A549 (cell line): ENCODE measurements around the gene KRT8. TPM values are rescaled to one million over a fixed set of nuclear protein-coding genes. Genes with fewer than 3 reads are reported as not detected.
A peak's percentile ranks its signal among the peaks of the same experiment; 100 is the strongest.

Source experiments
- ATAC-seq, 2 experiments: fragments of 200-7000 bp in 1 of 2; fragments of >200 bp in 1 of 2; cut with Nextera tagmentation in 1 of 2; cut with Tn5 transposase in 1 of 2; 3 replicates each; pipeline versions ENCODE4 v1.8.0 to v1.9.1; 2018 to 2020; ENCODE audit warnings: mild to moderate bottlenecking in 1 of 2, moderate library complexity in 1 of 2
- CTCF ChIA-PET: fragments of 300-600 bp; sonication (Branson Sonifier 250); formaldehyde crosslinking; extraction: SDS; loops from one replicate; lab custom pipeline; 2021; ENCODE audit warnings: antibody characterized with exemption, inconsistent platforms; lab: Yijun Ruan, JAX
- POLR2A ChIA-PET: fragments of 350-600 bp; formaldehyde crosslinking; extraction: SDS; loops from one replicate; lab custom pipeline; 2021; ENCODE audit warnings: antibody characterized with exemption, inconsistent platforms; lab: Yijun Ruan, JAX
- DNase-seq, 2 experiments: peaks; one replicate each; pipeline versions ENCODE4 v3.0.0 to v3.0.0-alpha.2; 2011 to 2016; ENCODE audit warnings: low read depth in 1 of 2, low spot score in 1 of 2
- FAIRE-seq: peaks from 2 replicates; lab custom pipeline; 2011; peaks lifted over from hg19 to GRCh38; lab: Jason Lieb, UNC
- H3K27ac ChIP-seq, 2 experiments: fragments of >200 bp; sonication (Bioruptor Twin); formaldehyde crosslinking; 3 replicates each; pipeline ENCODE4 v1.5.1; 2016 to 2017
- H3K4me1 ChIP-seq: fragments of >200 bp; sonication (Bioruptor Twin); formaldehyde crosslinking; 3 replicates; pipeline ENCODE4 v1.6.1; 2016
- H3K4me2 ChIP-seq: fragments of >200 bp; sonication (Bioruptor Twin); formaldehyde crosslinking; 3 replicates; pipeline ENCODE4 v1.6.1; 2016
- H3K4me3 ChIP-seq: fragments of >200 bp; sonication (Bioruptor Twin); formaldehyde crosslinking; 3 replicates; pipeline ENCODE4 v1.5.1; 2016
- H3K9me3 ChIP-seq: fragments of >200 bp; sonication (Bioruptor Twin); formaldehyde crosslinking; 3 replicates; pipeline ENCODE4 v1.6.1; 2016
- ATOH8 ChIP-seq: fragments of 250-450 bp; sonication (Bioruptor Pico); IDR thresholded peaks from 2 replicates; pipeline ENCODE4 v1.5.0; 2020; ENCODE audit warnings: low read depth, mild to moderate bottlenecking, moderate library complexity
- BHLHE40 ChIP-seq: IDR thresholded peaks from 2 replicates; pipeline ENCODE4 v1.6.1; 2012; ENCODE audit warnings: low read depth, low read length, inconsistent platforms
- CBX8 ChIP-seq: fragments of 200-600 bp; sonication (generic); IDR thresholded peaks from 2 replicates; pipeline ENCODE4 v1.6.1; 2016
- CEBPB ChIP-seq, 2 experiments: fragments of >200 bp in 1 of 2; sonication (Bioruptor Twin) in 1 of 2; formaldehyde crosslinking in 1 of 2; IDR thresholded peaks; 2 replicates each; pipeline ENCODE4 v1.6.1; 2012 to 2016
- E2F6 ChIP-seq: IDR thresholded peaks from 2 replicates; pipeline ENCODE4 v1.6.1; 2012; ENCODE audit warnings: low read depth, borderline replicate concordance
- ELK1 ChIP-seq: fragments of 150-350 bp; IDR thresholded peaks from 2 replicates; pipeline ENCODE4 v1.6.1; 2014; ENCODE audit warnings: low read depth, mild to moderate bottlenecking, low read length
- ESRRA ChIP-seq: fragments of 150-350 bp; IDR thresholded peaks from 2 replicates; pipeline ENCODE4 v1.6.1; 2014; ENCODE audit warnings: mild to moderate bottlenecking, low read length, borderline replicate concordance
- FOSB ChIP-seq: fragments of 250-450 bp; sonication (Bioruptor Pico); IDR thresholded peaks from 2 replicates; pipeline ENCODE4 v1.5.0; 2020; ENCODE audit warnings: mild to moderate bottlenecking, moderate library complexity
- HDAC2 ChIP-seq: fragments of 200-600 bp; sonication (generic); IDR thresholded peaks from 2 replicates; pipeline ENCODE4 v1.6.1; 2016
- HES2 ChIP-seq: fragments of >200 bp; sonication (Bioruptor Twin); formaldehyde crosslinking; IDR thresholded peaks from 2 replicates; pipeline ENCODE4 v1.6.1; 2016
- HEYL ChIP-seq: fragments of 250-450 bp; sonication (Bioruptor Pico); IDR thresholded peaks from 2 replicates; pipeline ENCODE4 v1.8.0; 2021; ENCODE audit warnings: mild to moderate bottlenecking, moderate library complexity
- HOXB13 ChIP-seq: fragments of 250-450 bp; sonication (Bioruptor Pico); IDR thresholded peaks from 2 replicates; pipeline ENCODE4 v1.5.0; 2020; ENCODE audit warnings: low read depth, mild to moderate bottlenecking, moderate library complexity
- JUN ChIP-seq, 2 experiments: fragments of >200 bp; sonication (Bioruptor Twin); formaldehyde crosslinking; IDR thresholded peaks; 2 replicates in 1 of 2; 3 replicates in 1 of 2; pipeline ENCODE4 v1.6.1; 2016 to 2017
- KDM5A ChIP-seq: fragments of 200-600 bp; sonication (generic); IDR thresholded peaks from 2 replicates; pipeline ENCODE4 v1.6.1; 2016; ENCODE audit warnings: antibody characterized with exemption, mild to moderate bottlenecking
- MAX ChIP-seq: IDR thresholded peaks from 2 replicates; pipeline ENCODE4 v1.6.1; 2012
- MAZ ChIP-seq: fragments of 150-350 bp; IDR thresholded peaks from 2 replicates; pipeline ENCODE4 v1.6.1; 2014; ENCODE audit warnings: antibody characterized with exemption, low read depth, low read length, borderline replicate concordance
- PBX3 ChIP-seq: IDR thresholded peaks from 2 replicates; pipeline ENCODE4 v1.6.1; 2012
- PHF8 ChIP-seq: fragments of 200-600 bp; sonication (generic); IDR thresholded peaks from 2 replicates; pipeline ENCODE4 v1.6.1; 2016; ENCODE audit warnings: low read depth, mild to moderate bottlenecking, antibody characterized with exemption, moderate library complexity, borderline replicate concordance
- POLR2AphosphoS2 ChIP-seq: conservative IDR thresholded peaks from 2 replicates; pipeline ENCODE4 v1.6.1; 2012; ENCODE audit warnings: low read length, improper control_type of control experiment, inconsistent platforms
- RNF2 ChIP-seq: fragments of 200-600 bp; sonication (generic); IDR thresholded peaks from 2 replicates; pipeline ENCODE4 v1.6.1; 2016; ENCODE audit warnings: low read depth, mild to moderate bottlenecking, antibody characterized with exemption, moderate library complexity, borderline replicate concordance
- SMC3 ChIP-seq: fragments of >200 bp; sonication (Bioruptor Twin); formaldehyde crosslinking; IDR thresholded peaks from 3 replicates; pipeline ENCODE4 v1.6.1; 2018; ENCODE audit warnings: inconsistent platforms
- TP53 ChIP-seq: fragments of 250-450 bp; sonication (Bioruptor Pico); IDR thresholded peaks from 2 replicates; pipeline ENCODE4 v1.5.0; 2021; ENCODE audit warnings: mild to moderate bottlenecking, moderate library complexity
- ZC3H11A ChIP-seq: fragments of 450-650 bp; IDR thresholded peaks from 2 replicates; pipeline ENCODE4 v1.6.1; 2014; ENCODE audit warnings: antibody characterized with exemption, mild to moderate bottlenecking
- ZNF302 ChIP-seq: fragments of 250-450 bp; sonication (Bioruptor Pico); IDR thresholded peaks from 2 replicates; pipeline ENCODE4 v1.9.0; 2021; ENCODE audit warnings: inconsistent platforms, mild to moderate bottlenecking, moderate library complexity
- WGBS: methylation state at CpG from one replicate; pipeline ENCODE4 v1.1.6; 2017; ENCODE audit errors: missing lambda C conversion rate; 5-methylcytosine and 5-hydroxymethylcytosine counted together
- polyA plus RNA-seq, 4 experiments: library from polyadenylated mRNA; depleted of rRNA in 3 of 4; stranded (reverse); fragments of >200 nt; fragmentation: RNase III in 1 of 4; extraction: RNeasy Plus Mini Kit Qiagen cat#74134 plus additional on column Dnase treatment in 1 of 4; gene quantifications; 2 replicates in 3 of 4; 3 replicates in 1 of 4; pipeline ENCODE4 v1.2.3, GENCODE V29; 2011 to 2017

Gene KRT8
- polyA plus RNA-seq, 2 of the 4 experiments (the other 2 are of a cell fraction), result 2,250 to 3,633 TPM

- TF ChIP-seq PHF8, result no peak
- no peak for TF ChIP-seq PBX3
- TF ChIP-seq CEBPB (IDR thresholded peaks at IDR 0.05), result no peak
- no peak for TF ChIP-seq MAX
- TF ChIP-seq HDAC2, result no peak
Measured at GRCh38 chr12:52946797-52947547, 42.1 kb upstream of the KRT8 start (continued).

GRCh38 chr12:52946334-52946733 lies 41.5 kb upstream of the KRT8 start:
- ChIA-PET CTCF (interaction anchor here (1.1 to 9.8 kb wide), 13 partner anchors 10 to 803 kb away, joined by 3 to 112 read pairs (median 7); partner anchors contain the start of gene KRT8), POLR2A (interaction anchor here (2.0 to 9.4 kb wide), 4 partner anchors 20 to 50 kb away, joined by 14 to 208 read pairs (median 52); partner anchors contain the start of gene KRT8)
- Histone ChIP-seq H3K9me3 (no peaks in the 10 kb centered on the region), H3K4me3 (no peak overlapping the region), H3K4me1 (peaks cover 63% of the 10 kb centered on the region), H3K27ac (peak overlapping the region; percentile 96 to 97), H3K4me2 (peak overlapping the region; percentile 93)
- TF ChIP-seq KDM5A, result no peak
- no peak for TF ChIP-seq FOSB (CRISPR knock-in tag)
- no peak for TF ChIP-seq RNF2
- TF ChIP-seq ATOH8 (CRISPR knock-in tag), result no peak
- no peak for TF ChIP-seq CEBPB (IDR thresholded peaks at IDR 0.05)
- TF ChIP-seq HEYL (CRISPR knock-in tag), result no peak
- no peak for TF ChIP-seq ZNF302
- 23% methylated on average over 1 of the region's 1 CpG for WGBS
- DNase-seq (no peak), FAIRE-seq (no peak), ATAC-seq (no peak)

GRCh38 chr12:52945389-52946232 lies 40.7 kb upstream of the KRT8 start:
- no peak for FAIRE-seq
- H3K4me2 ChIP-seq, result peak overlapping the region; percentile 93
- CTCF ChIA-PET, result interaction anchor here (1.0 to 9.8 kb wide), 17 partner anchors 9 to 802 kb away, joined by 3 to 112 read pairs (median 6); partner anchors contain the start of gene KRT8
- peak; percentile 89 for TF ChIP-seq HOXB13
- no peak for TF ChIP-seq CBX8
- no peak; the same call in 2 of the 3 replicates for TF ChIP-seq SMC3
- peak in 1 of 2 experiments; percentile 50; a peak in 2 of 4 replicates for TF ChIP-seq CEBPB (IDR thresholded peaks at IDR 0.05)
- no peak for TF ChIP-seq ESRRA
- peak; percentile 83; the same call in 1 of the 2 replicates for TF ChIP-seq TP53 (CRISPR knock-in tag)
- peak; percentile 66 for TF ChIP-seq MAX
- TF ChIP-seq PBX3, result 0 out of 2 replicates have a peak, but pooled peaks have one; percentile 36
- TF ChIP-seq BHLHE40, result no peak
- no peak for TF ChIP-seq ELK1
- TF ChIP-seq POLR2AphosphoS2, result no peak
- TF ChIP-seq JUN (IDR thresholded peaks at IDR 0.05), result peak; percentile 31 to 76
- TF ChIP-seq HES2, result no peak
- no peak for TF ChIP-seq MAZ
- no peak for TF ChIP-seq ZC3H11A
- TF ChIP-seq E2F6, result peak; percentile 60; the same call in 1 of the 2 replicates

More at GRCh38 chr12:52945389-52946232, 40.7 kb upstream of the KRT8 start:
- 16% methylated on average over 13 of the region's 13 CpGs for whole genome bisulfite sequencing
- Histone ChIP-seq H3K4me3 (no peak overlapping the region), H3K27ac (peak overlapping the region; percentile 96 to 97), H3K9me3 (no peaks in the 10 kb centered on the region), H3K4me1 (peaks cover 62% of the 10 kb centered on the region)
- peak; percentile 14 to 51; a peak in 5 of 6 replicates for ATAC-seq
- POLR2A ChIA-PET, result interaction anchor here (0.8 to 9.4 kb wide), 7 partner anchors 10 to 49 kb away, joined by 3 to 208 read pairs (median 14); partner anchors contain the start of gene KRT8
- DNase-seq, result peak in 1 of 2 experiments; percentile 94
